ENCODE measurements around the gene VSTM1. TPM values are rescaled to one million over a fixed set of nuclear protein-coding genes. Genes with fewer than 3 reads are reported as not detected.
"Not testable (repeated sequence)": the region's sequence is repeated elsewhere in the genome, so short reads cannot be mapped to it uniquely, and the experiment has no call there.

The VSTM1 gene
- total RNA-seq, 1 donor, result 0.43 TPM

DNA sequence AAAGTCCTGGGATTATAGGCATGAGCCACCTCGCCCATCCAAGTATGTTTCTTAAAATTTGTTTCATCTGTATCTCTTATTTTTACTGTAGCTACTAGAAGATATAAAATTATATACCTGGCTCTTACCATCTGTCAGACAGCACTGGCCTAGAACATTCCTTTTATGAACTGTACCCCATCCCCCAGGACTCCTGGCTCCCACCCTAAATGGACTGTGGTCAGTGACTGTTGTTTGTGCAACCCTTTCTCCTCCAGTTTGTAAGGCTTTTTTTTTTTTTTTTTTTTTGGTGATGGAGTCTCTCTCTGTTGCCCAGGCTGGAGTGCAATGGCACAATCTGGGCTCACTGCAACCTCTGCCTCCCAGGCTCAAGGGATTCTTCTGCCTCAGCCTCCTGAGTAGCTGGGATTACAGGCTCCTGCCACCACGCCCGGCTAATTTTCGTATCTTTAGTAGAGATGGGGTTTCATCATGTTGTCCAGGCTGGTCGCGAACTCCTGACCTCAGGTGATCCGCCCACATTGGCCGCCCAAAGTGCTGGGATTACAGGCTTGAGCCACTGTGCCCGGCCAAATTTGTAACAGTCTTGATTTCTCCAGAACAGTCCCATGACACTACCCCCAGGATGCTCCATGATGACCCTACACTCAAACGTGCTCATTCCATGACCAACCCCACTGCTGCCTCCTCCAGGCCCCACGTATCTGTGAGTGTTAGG lies 41.5 kb upstream of the VSTM1 start:
- no peak overlapping the region for H3K4me3 ChIP-seq (ENCODE audit: low read depth, low read length)
- TF ChIP-seq, protein P1, sequence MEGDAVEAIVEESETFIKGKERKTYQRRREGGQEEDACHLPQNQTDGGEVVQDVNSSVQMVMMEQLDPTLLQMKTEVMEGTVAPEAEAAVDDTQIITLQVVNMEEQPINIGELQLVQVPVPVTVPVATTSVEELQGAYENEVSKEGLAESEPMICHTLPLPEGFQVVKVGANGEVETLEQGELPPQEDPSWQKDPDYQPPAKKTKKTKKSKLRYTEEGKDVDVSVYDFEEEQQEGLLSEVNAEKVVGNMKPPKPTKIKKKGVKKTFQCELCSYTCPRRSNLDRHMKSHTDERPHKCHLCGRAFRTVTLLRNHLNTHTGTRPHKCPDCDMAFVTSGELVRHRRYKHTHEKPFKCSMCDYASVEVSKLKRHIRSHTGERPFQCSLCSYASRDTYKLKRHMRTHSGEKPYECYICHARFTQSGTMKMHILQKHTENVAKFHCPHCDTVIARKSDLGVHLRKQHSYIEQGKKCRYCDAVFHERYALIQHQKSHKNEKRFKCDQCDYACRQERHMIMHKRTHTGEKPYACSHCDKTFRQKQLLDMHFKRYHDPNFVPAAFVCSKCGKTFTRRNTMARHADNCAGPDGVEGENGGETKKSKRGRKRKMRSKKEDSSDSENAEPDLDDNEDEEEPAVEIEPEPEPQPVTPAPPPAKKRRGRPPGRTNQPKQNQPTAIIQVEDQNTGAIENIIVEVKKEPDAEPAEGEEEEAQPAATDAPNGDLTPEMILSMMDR (IDR thresholded peaks at IDR 0.05; ENCODE audit: insufficient read depth, low read depth, low read length), result no peak
- DNase-seq (ENCODE audit: low read depth), result no peak

DNA sequence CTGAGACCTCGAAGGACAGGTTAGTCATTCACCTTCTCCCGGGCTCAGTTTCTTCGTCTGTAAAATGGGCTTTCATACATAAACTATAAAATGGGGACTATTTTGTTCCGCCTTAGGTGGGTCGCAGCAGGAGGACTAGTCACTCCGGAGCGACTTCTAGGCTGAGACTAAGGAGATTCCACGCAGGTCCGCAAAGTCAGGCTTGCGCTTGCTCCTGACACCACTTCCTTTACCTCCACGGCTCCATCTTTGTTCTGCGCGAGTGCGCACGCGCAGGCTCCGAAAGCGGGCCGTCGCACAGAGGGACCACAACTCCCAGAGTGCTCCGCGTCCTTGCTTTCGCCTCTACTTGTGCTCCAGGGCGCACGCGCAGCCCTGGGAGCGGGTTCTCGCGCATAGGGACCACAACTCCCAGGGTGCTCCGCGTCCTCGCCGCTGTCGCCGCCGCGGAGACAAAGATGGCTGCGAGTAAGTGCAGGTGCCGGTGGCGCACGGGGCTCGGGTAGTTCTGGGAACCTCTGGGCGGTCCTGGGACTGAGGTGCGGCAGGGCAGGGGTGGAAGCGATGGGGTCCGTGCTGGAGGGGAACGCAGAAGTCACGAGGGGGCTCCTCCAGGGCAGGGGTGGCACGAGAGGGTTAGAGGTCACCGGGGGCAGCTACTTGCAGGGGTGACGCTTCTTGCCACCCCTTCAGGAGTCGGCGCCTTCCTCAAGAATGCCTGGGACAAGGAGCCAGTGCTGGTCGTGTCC lies 38.9 kb upstream of the VSTM1 start, which contains the start of gene NDUFA3:
TSS of gene NDUFA3 (plus strand) at position 435 of the 749 bp plus-strand sequence. CDS start at position 459, 24 bp downstream.
- TF ChIP-seq, protein P1 (IDR thresholded peaks at IDR 0.05; ENCODE audit: insufficient read depth, low read depth, low read length), result no peak
- H3K4me3 ChIP-seq (ENCODE audit: low read depth, low read length), result peak within 1 kb of the TSS; percentile 99
- peak; percentile 98 for DNase-seq (ENCODE audit: low read depth)

DNA sequence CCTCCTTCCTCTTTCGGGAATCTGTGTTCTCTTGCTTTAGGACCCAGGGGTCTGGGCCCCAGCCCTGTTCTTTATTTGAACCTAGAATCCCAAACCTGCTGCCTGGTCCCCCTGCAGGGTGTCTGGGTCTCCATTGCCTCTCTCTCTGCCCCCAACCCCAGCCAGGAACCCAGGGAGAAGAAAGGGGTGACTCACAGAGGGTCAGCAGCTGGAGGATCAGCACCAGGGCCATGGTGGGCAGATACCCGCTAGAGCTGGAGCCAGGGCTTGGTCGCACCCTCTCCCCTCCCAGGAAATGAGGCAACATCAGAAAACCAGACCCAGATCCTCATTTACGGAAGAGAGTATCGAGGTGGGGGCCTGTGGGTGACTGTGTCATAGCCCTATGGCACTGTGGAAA lies 36.9 kb upstream of the VSTM1 start, which contains the start of gene OSCAR:
TSS of gene OSCAR (minus strand) at position 243 of the 400 bp plus-strand sequence. CDS start at position 232, 11 bp downstream.
- peak; percentile 47 for DNase-seq (ENCODE audit: low read depth)
- TF ChIP-seq, protein P1 (IDR thresholded peaks at IDR 0.05; ENCODE audit: insufficient read depth, low read depth, low read length), result no peak
- H3K4me3 ChIP-seq (ENCODE audit: low read depth, low read length), result peak within 1 kb of the TSS; percentile 26

DNA sequence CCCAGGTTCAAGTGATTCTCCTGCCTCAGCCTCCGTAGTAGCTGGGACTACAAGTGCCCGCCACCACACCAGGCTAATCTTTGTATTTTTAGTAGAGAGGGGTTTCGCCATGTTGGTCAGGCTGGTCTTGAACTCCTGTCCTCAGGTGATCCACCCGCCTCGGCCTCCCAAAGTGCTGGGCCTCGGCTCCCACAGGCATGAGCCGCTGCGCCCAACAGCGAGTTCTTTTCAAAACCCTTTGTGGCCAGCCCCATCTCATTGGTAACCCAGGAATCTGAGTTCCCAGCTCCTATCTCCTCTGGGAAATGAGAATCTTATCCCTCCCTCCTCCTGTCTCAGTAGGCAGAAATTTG lies 36.2 kb upstream of the VSTM1 start:
- not testable (repeated sequence) for H3K4me3 ChIP-seq (ENCODE audit: low read depth, low read length); DNase-seq (ENCODE audit: low read depth)

DNA sequence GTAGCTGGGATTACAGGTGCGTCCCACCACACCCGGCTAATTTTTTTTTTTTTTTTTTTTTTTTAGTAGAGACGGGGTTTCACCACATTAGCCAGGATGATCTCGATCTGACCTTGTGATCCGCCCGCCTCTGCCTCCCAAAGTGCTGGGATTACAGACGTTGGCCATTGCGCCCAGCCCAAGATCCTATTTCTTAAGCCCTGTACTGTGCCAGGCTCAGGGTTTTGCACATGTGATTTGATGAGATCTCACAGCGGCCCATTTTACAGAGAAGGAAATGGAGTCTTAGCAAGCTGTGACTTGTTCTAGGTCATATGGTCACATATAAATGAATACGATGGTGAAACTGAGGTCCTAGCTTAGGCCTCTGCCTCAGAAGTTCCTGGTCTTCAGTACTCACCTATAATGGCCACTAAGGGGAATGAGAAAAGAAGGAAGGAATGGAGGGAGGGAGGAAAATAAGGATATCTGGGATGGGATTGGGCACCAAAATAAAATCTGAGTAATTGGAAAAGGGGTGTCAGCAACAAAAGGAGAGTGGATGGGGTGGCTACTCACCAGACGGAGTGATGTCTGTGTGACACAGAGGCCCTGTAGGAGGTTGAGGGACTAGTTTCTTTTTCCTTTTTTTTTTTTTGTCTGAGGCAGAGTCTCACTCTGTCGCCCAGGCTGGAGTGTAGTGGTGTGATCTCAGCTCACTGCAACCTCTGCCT lies 35.6 kb upstream of the VSTM1 start:
- TF ChIP-seq, protein P1 (IDR thresholded peaks at IDR 0.05; ENCODE audit: insufficient read depth, low read depth, low read length), result no peak
- no peak for DNase-seq (ENCODE audit: low read depth)
- H3K4me3 ChIP-seq (ENCODE audit: low read depth, low read length), result no peak overlapping the region

DNA sequence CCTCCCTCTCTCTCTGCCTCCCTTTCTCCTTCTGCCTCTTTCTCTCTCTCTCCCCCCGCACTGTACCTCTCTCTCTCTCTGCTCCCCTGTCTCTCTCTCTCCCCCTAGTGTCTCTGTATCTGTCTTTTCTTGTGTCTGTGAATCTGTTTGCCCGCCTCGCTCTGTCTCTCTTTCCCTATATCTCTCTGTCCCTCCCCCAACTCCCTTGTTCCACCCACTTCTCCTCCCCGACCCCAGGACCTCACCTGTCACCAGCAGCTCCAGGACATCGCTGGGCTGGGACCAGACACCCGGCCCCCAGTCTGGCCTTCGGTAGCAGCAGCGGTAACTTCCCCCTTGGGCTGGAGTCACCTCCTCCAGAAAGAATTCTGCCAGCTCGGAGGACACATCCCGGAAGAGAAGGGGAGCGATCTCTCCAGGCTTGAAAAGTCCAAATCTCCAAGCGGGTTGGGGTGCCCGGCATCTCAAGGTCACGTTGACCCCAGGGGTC lies 33.0 kb upstream of the VSTM1 start:
- peak overlapping the region; percentile 42 for H3K4me3 ChIP-seq (ENCODE audit: low read depth, low read length)
- peak; percentile 39 for DNase-seq (ENCODE audit: low read depth)
- TF ChIP-seq, protein P1 (IDR thresholded peaks at IDR 0.05; ENCODE audit: insufficient read depth, low read depth, low read length), result peak; percentile 42

DNA sequence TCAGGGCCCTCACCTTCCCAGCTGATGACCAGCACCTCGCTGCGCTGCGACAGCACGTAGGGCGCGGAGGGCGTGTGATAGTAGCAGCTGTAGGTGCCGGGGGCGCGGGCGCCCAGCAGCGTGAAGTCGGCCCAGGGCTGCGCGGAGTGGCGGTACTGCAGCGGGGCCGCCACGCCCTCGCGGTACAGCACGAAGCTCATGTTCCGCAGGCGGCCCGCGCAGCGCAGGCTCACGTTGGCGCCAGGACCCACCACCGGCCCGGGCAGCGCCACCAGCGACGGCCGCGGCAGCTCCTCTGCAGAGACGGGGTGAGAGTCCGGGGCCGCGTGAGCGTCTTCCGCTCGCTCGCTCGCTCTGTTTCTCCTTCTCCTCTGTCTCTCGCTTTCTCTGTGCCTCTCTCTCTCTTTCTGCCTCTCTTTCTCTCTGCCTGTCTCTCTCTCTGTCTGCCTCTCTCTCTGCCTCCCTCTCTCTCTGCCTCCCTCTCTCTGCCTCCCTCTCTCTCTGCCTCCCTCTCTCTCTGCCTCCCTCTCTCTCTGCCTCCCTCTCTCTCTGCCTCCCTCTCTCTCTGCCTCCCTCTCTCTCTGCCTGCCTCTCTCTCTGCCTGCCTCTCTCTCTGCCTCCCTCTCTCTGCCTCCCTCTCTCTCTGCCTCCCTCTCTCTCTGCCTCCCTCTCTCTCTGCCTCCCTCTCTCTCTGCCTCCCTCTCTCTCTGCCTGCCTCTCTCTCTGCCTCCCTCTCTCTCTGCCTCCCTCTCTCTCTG lies 32.3 kb upstream of the VSTM1 start:
- DNase-seq (ENCODE audit: low read depth), result peak; percentile 47
- H3K4me3 ChIP-seq (ENCODE audit: low read depth, low read length), result peak overlapping the region; percentile 42
